Measurements from ENCODE around the gene GULP1. TPM values are rescaled to one million over a fixed set of nuclear protein-coding genes. Genes with fewer than 3 reads are reported as not detected.

GULP1 gene
- total and polyA plus RNA-seq, 10 of the 15 experiments (the other 5 are each of a cell fraction or from before 2014, with no cell fraction given) = 0.02 to 1.3 (median 0.15) TPM; not detected in 5

DNA sequence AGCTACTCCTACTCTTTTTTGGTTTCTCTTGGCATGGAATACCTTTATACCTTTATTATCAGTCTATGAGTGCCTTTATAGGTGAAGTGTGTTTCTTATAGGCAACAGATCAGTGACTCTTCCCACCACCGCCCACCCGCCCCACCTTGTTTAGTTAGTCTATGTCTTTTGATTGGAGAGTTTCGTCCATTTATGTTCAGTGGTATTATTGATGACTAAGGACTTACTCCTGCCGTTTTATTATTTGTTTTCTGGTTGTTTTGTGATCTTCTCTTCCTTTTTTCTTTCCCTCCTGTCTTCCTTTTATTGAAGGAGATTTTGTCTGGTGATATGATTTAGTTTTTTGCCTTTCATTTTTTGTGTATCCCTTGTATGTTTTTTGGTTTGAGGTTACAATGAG lies 179.5 kb downstream of the GULP1 start:
- in situ Hi-C loops (cut with MboI) = no loop called here

DNA sequence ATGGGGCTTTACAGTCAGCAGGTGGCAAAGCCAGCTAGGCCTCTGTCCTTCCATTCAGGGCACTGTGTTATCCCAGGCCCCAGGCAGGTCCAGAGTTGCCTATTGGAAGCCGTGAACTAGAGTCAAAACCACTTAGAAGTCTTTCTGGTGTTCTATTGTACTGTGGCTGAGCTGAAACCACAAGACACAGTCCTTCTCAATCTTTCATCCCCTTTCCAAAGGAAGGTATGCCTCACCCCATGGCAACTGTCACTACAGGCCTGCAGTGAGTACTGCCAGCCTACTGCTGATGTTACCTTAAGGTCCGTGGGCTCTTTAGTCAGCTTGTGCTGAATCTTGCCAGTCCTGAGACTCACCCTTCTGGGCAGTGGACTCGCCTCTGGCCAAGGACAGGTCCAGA lies 181.6 kb downstream of the GULP1 start:
- ChIA-PET POLR2A (no interaction called here), SMC1A (ENCODE audit: uncharacterized antibody, unreplicated experiment) (no interaction called here), RAD21 (ENCODE audit: unreplicated experiment) (no interaction called here), CTCF (no interaction called here)
- Histone ChIP-seq H3K4me1 (ENCODE audit: control insufficient read depth, insufficient read depth, low read length) (no peaks in the 10 kb centered on the region), H2AFZ (ENCODE audit: control insufficient read depth, low read depth, low read length) (no peak overlapping the region), H3K4me2 (ENCODE audit: control insufficient read depth, insufficient read depth) (no peak overlapping the region), H3K9me3 (replicated peaks; ENCODE audit: control insufficient read depth, insufficient read depth, low read length) (no peaks in the 10 kb centered on the region), H3K36me3 (ENCODE audit: control insufficient read depth in 2 of 2, insufficient read depth in 2 of 2, low read length in 1 of 2) (no peaks in the 10 kb centered on the region), H3K79me2 (ENCODE audit: control insufficient read depth, insufficient read depth, low read length) (no peaks in the 10 kb centered on the region), H3K4me3 (no peak overlapping the region), H3K27me3 (replicated peaks in 1 of 2; ENCODE audit: control insufficient read depth in 2 of 2, insufficient read depth in 2 of 2, low read length in 1 of 2) (no peaks in the 10 kb centered on the region), H3K27ac (ENCODE audit: control insufficient read depth, insufficient read depth) (no peak overlapping the region), H3K9ac (ENCODE audit: control insufficient read depth, insufficient read depth, low read length) (no peak overlapping the region), H4K20me1 (ENCODE audit: control insufficient read depth, insufficient read depth) (no peaks in the 10 kb centered on the region)
- ATAC-seq = no peak
- in situ Hi-C loops (cut with MboI) (no loop called here), intact Hi-C loops (cut with micrococcal nuclease; ENCODE audit: unreplicated experiment) (no loop called here)
- BruUV-seq (replicated peaks) = no TSS peak
- 0% methylated on average over 3 of the region's 3 CpGs for WGBS (ENCODE audit: insufficient coverage, insufficient replicate concordance, low lambda C conversion rate, missing lambda C conversion rate)
- no peak for FAIRE-seq
- no peak for DNase-seq (ENCODE audit: low read depth, low spot score)
- TF ChIP-seq ZZZ3 (IDR thresholded peaks at IDR 0.05; ENCODE audit: control insufficient read depth, insufficient read length, low read depth) (no peak), MTA2 (IDR thresholded peaks at IDR 0.05; ENCODE audit: low read depth) (no peak), TCF7 (IDR thresholded peaks at IDR 0.05; ENCODE audit: borderline replicate concordance) (no peak), MYC (IDR thresholded peaks at IDR 0.05; ENCODE audit: insufficient read depth, insufficient read length, insufficient replicate concordance, low read length, severe bottlenecking) (no peak)
- TF ChIP-seq, protein P1, sequence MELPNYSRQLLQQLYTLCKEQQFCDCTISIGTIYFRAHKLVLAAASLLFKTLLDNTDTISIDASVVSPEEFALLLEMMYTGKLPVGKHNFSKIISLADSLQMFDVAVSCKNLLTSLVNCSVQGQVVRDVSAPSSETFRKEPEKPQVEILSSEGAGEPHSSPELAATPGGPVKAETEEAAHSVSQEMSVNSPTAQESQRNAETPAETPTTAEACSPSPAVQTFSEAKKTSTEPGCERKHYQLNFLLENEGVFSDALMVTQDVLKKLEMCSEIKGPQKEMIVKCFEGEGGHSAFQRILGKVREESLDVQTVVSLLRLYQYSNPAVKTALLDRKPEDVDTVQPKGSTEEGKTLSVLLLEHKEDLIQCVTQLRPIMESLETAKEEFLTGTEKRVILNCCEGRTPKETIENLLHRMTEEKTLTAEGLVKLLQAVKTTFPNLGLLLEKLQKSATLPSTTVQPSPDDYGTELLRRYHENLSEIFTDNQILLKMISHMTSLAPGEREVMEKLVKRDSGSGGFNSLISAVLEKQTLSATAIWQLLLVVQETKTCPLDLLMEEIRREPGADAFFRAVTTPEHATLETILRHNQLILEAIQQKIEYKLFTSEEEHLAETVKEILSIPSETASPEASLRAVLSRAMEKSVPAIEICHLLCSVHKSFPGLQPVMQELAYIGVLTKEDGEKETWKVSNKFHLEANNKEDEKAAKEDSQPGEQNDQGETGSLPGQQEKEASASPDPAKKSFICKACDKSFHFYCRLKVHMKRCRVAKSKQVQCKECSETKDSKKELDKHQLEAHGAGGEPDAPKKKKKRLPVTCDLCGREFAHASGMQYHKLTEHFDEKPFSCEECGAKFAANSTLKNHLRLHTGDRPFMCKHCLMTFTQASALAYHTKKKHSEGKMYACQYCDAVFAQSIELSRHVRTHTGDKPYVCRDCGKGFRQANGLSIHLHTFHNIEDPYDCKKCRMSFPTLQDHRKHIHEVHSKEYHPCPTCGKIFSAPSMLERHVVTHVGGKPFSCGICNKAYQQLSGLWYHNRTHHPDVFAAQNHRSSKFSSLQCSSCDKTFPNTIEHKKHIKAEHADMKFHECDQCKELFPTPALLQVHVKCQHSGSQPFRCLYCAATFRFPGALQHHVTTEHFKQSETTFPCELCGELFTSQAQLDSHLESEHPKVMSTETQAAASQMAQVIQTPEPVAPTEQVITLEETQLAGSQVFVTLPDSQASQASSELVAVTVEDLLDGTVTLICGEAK (IDR thresholded peaks at IDR 0.05; ENCODE audit: borderline replicate concordance) = no peak
- TF ChIP-seq, protein P2, sequence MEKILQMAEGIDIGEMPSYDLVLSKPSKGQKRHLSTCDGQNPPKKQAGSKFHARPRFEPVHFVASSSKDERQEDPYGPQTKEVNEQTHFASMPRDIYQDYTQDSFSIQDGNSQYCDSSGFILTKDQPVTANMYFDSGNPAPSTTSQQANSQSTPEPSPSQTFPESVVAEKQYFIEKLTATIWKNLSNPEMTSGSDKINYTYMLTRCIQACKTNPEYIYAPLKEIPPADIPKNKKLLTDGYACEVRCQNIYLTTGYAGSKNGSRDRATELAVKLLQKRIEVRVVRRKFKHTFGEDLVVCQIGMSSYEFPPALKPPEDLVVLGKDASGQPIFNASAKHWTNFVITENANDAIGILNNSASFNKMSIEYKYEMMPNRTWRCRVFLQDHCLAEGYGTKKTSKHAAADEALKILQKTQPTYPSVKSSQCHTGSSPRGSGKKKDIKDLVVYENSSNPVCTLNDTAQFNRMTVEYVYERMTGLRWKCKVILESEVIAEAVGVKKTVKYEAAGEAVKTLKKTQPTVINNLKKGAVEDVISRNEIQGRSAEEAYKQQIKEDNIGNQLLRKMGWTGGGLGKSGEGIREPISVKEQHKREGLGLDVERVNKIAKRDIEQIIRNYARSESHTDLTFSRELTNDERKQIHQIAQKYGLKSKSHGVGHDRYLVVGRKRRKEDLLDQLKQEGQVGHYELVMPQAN (conservative IDR thresholded peaks at IDR 0.05) = no peak

More for the DNA sequence above, 179.5 kb downstream of the GULP1 start:
- H3K4me2 ChIP-seq (ENCODE audit: control insufficient read depth, insufficient read depth) = no peak overlapping the region
- no peak overlapping the region for H3K27ac ChIP-seq (ENCODE audit: control insufficient read depth, insufficient read depth)
- SMC1A ChIA-PET (ENCODE audit: uncharacterized antibody, unreplicated experiment) = no interaction called here
- no peaks in the 10 kb centered on the region for H3K79me2 ChIP-seq (ENCODE audit: control insufficient read depth, insufficient read depth, low read length)
- TF ChIP-seq SP1 (IDR thresholded peaks at IDR 0.05; ENCODE audit: low read depth, low read length) (no peak), SMAD5 (IDR thresholded peaks at IDR 0.05; ENCODE audit: low read depth) (no peak), CBFB (IDR thresholded peaks at IDR 0.05; ENCODE audit: low read depth) (no peak), IRF4 (IDR thresholded peaks at IDR 0.05; ENCODE audit: low read depth, low read length) (no peak), ZNF217 (IDR thresholded peaks at IDR 0.05) (no peak), NFXL1 (IDR thresholded peaks at IDR 0.05; ENCODE audit: borderline replicate concordance) (no peak), MYB (IDR thresholded peaks at IDR 0.05; ENCODE audit: borderline replicate concordance, low read depth, low read length) (no peak)
- TF ChIP-seq, protein P3, sequence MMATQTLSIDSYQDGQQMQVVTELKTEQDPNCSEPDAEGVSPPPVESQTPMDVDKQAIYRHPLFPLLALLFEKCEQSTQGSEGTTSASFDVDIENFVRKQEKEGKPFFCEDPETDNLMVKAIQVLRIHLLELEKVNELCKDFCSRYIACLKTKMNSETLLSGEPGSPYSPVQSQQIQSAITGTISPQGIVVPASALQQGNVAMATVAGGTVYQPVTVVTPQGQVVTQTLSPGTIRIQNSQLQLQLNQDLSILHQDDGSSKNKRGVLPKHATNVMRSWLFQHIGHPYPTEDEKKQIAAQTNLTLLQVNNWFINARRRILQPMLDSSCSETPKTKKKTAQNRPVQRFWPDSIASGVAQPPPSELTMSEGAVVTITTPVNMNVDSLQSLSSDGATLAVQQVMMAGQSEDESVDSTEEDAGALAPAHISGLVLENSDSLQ (IDR thresholded peaks at IDR 0.05) = no peak
- no peak overlapping the region for H2AFZ ChIP-seq (ENCODE audit: control insufficient read depth, low read depth, low read length)
- FAIRE-seq = no peak
- RAD21 ChIA-PET (ENCODE audit: unreplicated experiment) = no interaction called here
- 24% methylated on average over 4 of the region's 4 CpGs for WGBS (ENCODE audit: insufficient coverage, insufficient replicate concordance, low lambda C conversion rate, missing lambda C conversion rate)
- no peak for DNase-seq (ENCODE audit: low read depth, low spot score)
- no peaks in the 10 kb centered on the region for H3K4me1 ChIP-seq (ENCODE audit: control insufficient read depth, insufficient read depth, low read length)
- no peak for ATAC-seq
- intact Hi-C loops (cut with micrococcal nuclease; ENCODE audit: unreplicated experiment) = no loop called here
- CTCF ChIA-PET = no interaction called here
- H3K36me3 ChIP-seq (ENCODE audit: control insufficient read depth in 2 of 2, insufficient read depth in 2 of 2, low read length in 1 of 2) = no peaks in the 10 kb centered on the region
- no TSS peak for BruUV-seq (replicated peaks)
- POLR2A ChIA-PET = no interaction called here
- no peaks in the 10 kb centered on the region for H4K20me1 ChIP-seq (ENCODE audit: control insufficient read depth, insufficient read depth)
- no peak overlapping the region for H3K4me3 ChIP-seq
- H3K27me3 ChIP-seq (replicated peaks in 1 of 2; ENCODE audit: control insufficient read depth in 2 of 2, insufficient read depth in 2 of 2, low read length in 1 of 2) = no peaks in the 10 kb centered on the region
- H3K9me3 ChIP-seq (replicated peaks; ENCODE audit: control insufficient read depth, insufficient read depth, low read length) = no peaks in the 10 kb centered on the region
- no peak overlapping the region for H3K9ac ChIP-seq (ENCODE audit: control insufficient read depth, insufficient read depth, low read length)
